ENCODE measurements around the gene NXPH4. TPM values are rescaled to one million over a fixed set of nuclear protein-coding genes. Genes with fewer than 3 reads are reported as not detected.

The NXPH4 gene
- total RNA-seq, 3 donors from 2014 or later = 0.25 TPM; not detected in 2

GRCh38 chr12:57242691-57243454 is 26.3 kb downstream of the NXPH4 start:
- TF ChIP-seq CTCF (IDR thresholded peaks at IDR 0.05) = peak; percentile 16
- intact Hi-C loops (cut with DNase I, micrococcal nuclease) = no loop called here
- H3K36me3 ChIP-seq (ENCODE audit: low read depth) = no peaks in the 10 kb centered on the region
- peak; percentile 74 to 83 (median 77) for DNase-seq
- no peak overlapping the region for H3K4me3 ChIP-seq
- H3K4me1 ChIP-seq (ENCODE audit: low read depth) = peaks cover 49% of the 10 kb centered on the region
- ATAC-seq = peak; percentile 50
- no peaks in the 10 kb centered on the region for H3K9me3 ChIP-seq

GRCh38 chr12:57243521-57244311 is 27.1 kb downstream of the NXPH4 start:
- ATAC-seq (peak; percentile 54), DNase-seq (peak; percentile 86 to 87 (median 87))
- no peaks in the 10 kb centered on the region for H3K9me3 ChIP-seq
- H3K4me1 ChIP-seq (ENCODE audit: low read depth) = peaks cover 41% of the 10 kb centered on the region
- H3K4me3 ChIP-seq = no peak overlapping the region
- intact Hi-C loops (cut with DNase I, micrococcal nuclease) = no loop called here
- peak; percentile 73 for TF ChIP-seq CTCF (IDR thresholded peaks at IDR 0.05)
- no peaks in the 10 kb centered on the region for H3K36me3 ChIP-seq (ENCODE audit: low read depth)

GRCh38 chr12:57244312-57244696 is 27.7 kb downstream of the NXPH4 start:
- no peak for ATAC-seq
- intact Hi-C loops (cut with DNase I, micrococcal nuclease) = no loop called here
- Histone ChIP-seq H3K36me3 (ENCODE audit: low read depth) (no peaks in the 10 kb centered on the region), H3K9me3 (no peaks in the 10 kb centered on the region), H3K4me3 (no peak overlapping the region), H3K4me1 (ENCODE audit: low read depth) (peaks cover 35% of the 10 kb centered on the region)
- DNase-seq = no peak
- no peak for TF ChIP-seq CTCF (IDR thresholded peaks at IDR 0.05)

- no peak for DNase-seq
- no peaks in the 10 kb centered on the region for H3K36me3 ChIP-seq (ENCODE audit: low read depth)
- no peak for ATAC-seq
- H3K4me1 ChIP-seq (ENCODE audit: low read depth) = peaks cover 13% of the 10 kb centered on the region
- intact Hi-C loops (cut with DNase I, micrococcal nuclease) = no loop called here
- TF ChIP-seq CTCF (IDR thresholded peaks at IDR 0.05) = no peak
- H3K4me3 ChIP-seq = no peak overlapping the region
- no peaks in the 10 kb centered on the region for H3K9me3 ChIP-seq
These were observed 30.4 kb downstream of the NXPH4 start for GRCh38 chr12:57247041-57247440.

- Histone ChIP-seq H3K36me3 (ENCODE audit: low read depth) (no peaks in the 10 kb centered on the region), H3K4me3 (no peak overlapping the region), H3K4me1 (ENCODE audit: low read depth) (no peaks in the 10 kb centered on the region), H3K9me3 (no peaks in the 10 kb centered on the region)
- TF ChIP-seq CTCF (IDR thresholded peaks at IDR 0.05) = no peak
- DNase-seq (no peak), ATAC-seq (peak; percentile 41)
- intact Hi-C loops (cut with DNase I, micrococcal nuclease) = no loop called here
These were observed 32.5 kb downstream of the NXPH4 start for GRCh38 chr12:57248934-57249742.

Measured in mucosa of descending colon (tissue), 3 donors.